K562 (cell line): Measurements from ENCODE around the gene GPM6B. TPM values are rescaled to one million over a fixed set of nuclear protein-coding genes. Genes with fewer than 3 reads are reported as not detected.

Source experiments
- ATAC-seq: fragments of 200-7000 bp; cut with Tn5 transposase; 3 replicates; pipeline ENCODE4 v1.9.1; 2020; ENCODE audit warnings: moderate library complexity
- BruUV-seq: library from RNA; stranded (reverse); fragments of 400-500 nt; replicated peaks from 2 replicates; lab custom pipeline; 2021; lab: Mats Ljungman, UMichigan
- CTCF ChIA-PET: fragments of 300-600 bp; formaldehyde crosslinking; extraction: SDS; loops from one replicate; lab custom pipeline; 2021; ENCODE audit warnings: low intra/inter-chr PET ratio; lab: Yijun Ruan, JAX
- POLR2A ChIA-PET: fragments of 300-600, 350-650 bp; sonication (Branson Sonifier 250); formaldehyde crosslinking; extraction: SDS; loops from one replicate; lab custom pipeline; 2021; ENCODE audit warnings: antibody characterized with exemption, inconsistent platforms; lab: Yijun Ruan, JAX
- DNase-seq, 4 experiments: peaks; one replicate each; pipeline versions ENCODE4 v3.0.0 to v3.0.0-alpha.2; 2011 to 2018; ENCODE audit warnings: low spot score in 3 of 4, mixed read lengths in 3 of 4; ENCODE audit errors: extremely low read depth in 1 of 4
- FAIRE-seq: peaks from 2 replicates; lab custom pipeline; 2011; peaks lifted over from hg19 to GRCh38; lab: Jason Lieb, UNC
- H2AFZ ChIP-seq: 2 replicates; pipeline ENCODE4 v1.6.0; 2011; ENCODE audit warnings: low read depth, low read length, control low read depth, inconsistent platforms
- H3K27ac ChIP-seq: fragments of 200-600 bp; 3 replicates; pipeline ENCODE4 v1.8.0; 2011; ENCODE audit warnings: low read depth, mild to moderate bottlenecking, control low read depth, inconsistent platforms, low read length, moderate library complexity, mixed read lengths; ENCODE audit errors: extremely low read depth
- H3K27me3 ChIP-seq, 2 experiments: fragments of 300-600 bp in 1 of 2; 2 replicates in 1 of 2; 3 replicates in 1 of 2; pipeline versions ENCODE4 v1.6.0 to v1.8.0; 2011; ENCODE audit warnings: inconsistent platforms in 2 of 2, low read length in 2 of 2, mild to moderate bottlenecking in 1 of 2, mixed read lengths in 1 of 2, moderate library complexity in 1 of 2; ENCODE audit not compliant: control insufficient read depth in 2 of 2, insufficient read depth in 2 of 2
- H3K36me3 ChIP-seq: fragments of 300-600 bp; 3 replicates; pipeline ENCODE4 v1.8.0; 2011; ENCODE audit warnings: mild to moderate bottlenecking, low read length, inconsistent platforms; ENCODE audit not compliant: control insufficient read depth, insufficient read depth
- H3K4me1 ChIP-seq, 2 experiments: fragments of 200-600 bp in 1 of 2; replicated peaks in 1 of 2; 2 replicates in 1 of 2; 3 replicates in 1 of 2; pipeline versions ENCODE4 v1.5.1 to v1.8.0; 2011; ENCODE audit warnings: inconsistent platforms in 2 of 2, low read length in 2 of 2, mild to moderate bottlenecking in 1 of 2, mixed read lengths in 1 of 2, moderate library complexity in 1 of 2; ENCODE audit not compliant: control insufficient read depth in 2 of 2, insufficient read depth in 2 of 2
- H3K4me2 ChIP-seq: 2 replicates; pipeline ENCODE4 v1.6.1; 2011; ENCODE audit warnings: low read length, control low read depth, inconsistent platforms, mixed read lengths; ENCODE audit not compliant: insufficient read depth
- H3K4me3 ChIP-seq: fragments of 200-600 bp; sonication (generic), shearing (Covaris generic); 2 replicates; pipeline ENCODE4 v1.5.1; 2016; ENCODE audit warnings: control low read depth, inconsistent platforms
- H3K79me2 ChIP-seq: fragments of 200-600 bp; 3 replicates; pipeline ENCODE4 v1.8.0; 2011; ENCODE audit warnings: low read length, inconsistent platforms; ENCODE audit not compliant: control insufficient read depth, insufficient read depth
- H3K9ac ChIP-seq, 2 experiments: 2 replicates each; pipeline versions ENCODE4 v1.6.0 to v1.6.1; 2011; ENCODE audit warnings: low read depth in 2 of 2, low read length in 2 of 2, control low read depth in 1 of 2, inconsistent platforms in 1 of 2, mild to moderate bottlenecking in 1 of 2, mixed read lengths in 1 of 2; ENCODE audit not compliant: insufficient read depth in 1 of 2
- H3K9me1 ChIP-seq: one replicate; pipeline ENCODE4 v1.6.0; 2011; ENCODE audit warnings: inconsistent platforms, mild to moderate bottlenecking, low read length, moderate library complexity; ENCODE audit not compliant: control insufficient read depth, insufficient read depth
- H3K9me3 ChIP-seq: replicated peaks from 2 replicates; pipeline ENCODE4 v1.5.1; 2011; ENCODE audit warnings: low read depth, low read length, inconsistent platforms; ENCODE audit not compliant: control insufficient read depth, insufficient read depth
- H4K20me1 ChIP-seq: replicated peaks from 2 replicates; pipeline ENCODE4 v1.6.1; 2011; ENCODE audit warnings: low read length, inconsistent platforms, mixed read lengths; ENCODE audit not compliant: control insufficient read depth, insufficient read depth
- CEBPB ChIP-seq: fragments of 450-650 bp; IDR thresholded peaks from 2 replicates; pipeline ENCODE4 v1.6.1; 2016; ENCODE audit warnings: missing genetic modification characterization, missing compliant biosample characterization
- CEBPG ChIP-seq, 3 experiments: fragments of 200-800 bp in 1 of 3; sonication (Bioruptor generic) in 1 of 3; sonication (generic) in 1 of 3; formaldehyde crosslinking in 1 of 3; IDR thresholded peaks in 2 of 3; conservative IDR thresholded peaks in 1 of 3; 2 replicates each; pipeline versions ENCODE4 v1.6.1 to v1.8.0; 2016 to 2022; ENCODE audit warnings: missing compliant biosample characterization in 2 of 3, missing genetic modification characterization in 2 of 3, mild to moderate bottlenecking in 1 of 3, missing genetic modification reagents in 1 of 3
- EGR1 ChIP-seq: fragments of 450-650 bp; conservative IDR thresholded peaks from 2 replicates; pipeline ENCODE4 v1.6.1; 2017; ENCODE audit warnings: mild to moderate bottlenecking
- HIVEP1 ChIP-seq: fragments of 250-450 bp; sonication (Bioruptor Pico); IDR thresholded peaks from 2 replicates; pipeline ENCODE4 v1.4.0; 2020; ENCODE audit warnings: mild to moderate bottlenecking
- MCM5 ChIP-seq: fragments of 450-650 bp; IDR thresholded peaks from 2 replicates; pipeline ENCODE4 v1.6.1; 2016; ENCODE audit warnings: low read depth
- NFIX ChIP-seq: fragments of 250-450 bp; sonication (Bioruptor Pico); IDR thresholded peaks from 2 replicates; pipeline ENCODE4 v1.4.0; 2020; ENCODE audit warnings: low read depth, mild to moderate bottlenecking, moderate library complexity
- ZBED1 ChIP-seq: IDR thresholded peaks from 2 replicates; pipeline ENCODE4 v1.6.1; 2014
- WGBS: fragments of 100-300 bp; shearing (Covaris generic); methylation state at CpG from one replicate; pipeline ENCODE4 v1.1.6; 2016; ENCODE audit warnings: low coverage, mixed read lengths; ENCODE audit not compliant: insufficient coverage; ENCODE audit errors: missing lambda C conversion rate; 5-methylcytosine and 5-hydroxymethylcytosine counted together
- in situ Hi-C: fragments of 300-500 bp; cut with MboI; formaldehyde crosslinking; loops from 4 replicates; pipeline ENCODE4 v1.15.0; 2018; ENCODE audit warnings: inconsistent platforms, mixed read lengths
- intact Hi-C: fragments of 100-400 bp; cut with micrococcal nuclease; formaldehyde crosslinking; loops from 2 replicates; pipeline ENCODE4 v1.14.2; 2022
- polyA plus RNA-seq, 8 experiments: library from polyadenylated mRNA; depleted of rRNA in 4 of 8; stranded (reverse) in 5 of 8; unstranded in 3 of 8; fragments of >200 nt; fragmentation: Nextera tagmentation in 2 of 8; fragmentation: Illumina TruSeq in 1 of 8; extraction: Ambion mirVana in 2 of 8; extraction: Trizol in 1 of 8; gene quantifications; 2 replicates each; pipeline versions ENCODE4 v1.2.1 to v1.2.3, GENCODE V29; 2011 to 2014; ENCODE audit warnings: inconsistent platforms in 1 of 8, missing spikeins in 1 of 8
- total RNA-seq, 7 experiments: library from RNA; depleted of rRNA in 6 of 7; stranded (reverse); fragments of >200 nt in 6 of 7; fragmentation: Illumina TruSeq in 2 of 7; extraction: Trizol in 2 of 7; gene quantifications; 2 replicates each; pipeline versions ENCODE4 v1.2.1 to v1.2.3, GENCODE V29; 2011 to 2021; ENCODE audit warnings: low replicate concordance in 1 of 7
- TF ChIP-seq, protein P1 (sequence below), 3 experiments: IDR thresholded peaks in 2 of 3; conservative IDR thresholded peaks in 1 of 3; 2 replicates each; pipeline ENCODE4 v1.5.1; 2011 to 2012; ENCODE audit warnings: low read length in 3 of 3, mild to moderate bottlenecking in 3 of 3, control low read depth in 2 of 3, improper control_type of control experiment in 1 of 3, inconsistent platforms in 1 of 3, low read depth in 1 of 3, mixed read lengths in 1 of 3, moderate library complexity in 1 of 3; ENCODE audit not compliant: insufficient read depth in 2 of 3
- TF ChIP-seq, protein P2 (sequence below): fragments of 450-650 bp; formaldehyde crosslinking; IDR thresholded peaks from 2 replicates; pipeline ENCODE4 v1.4.0; 2022; ENCODE audit warnings: missing genetic modification characterization

Gene GPM6B
- total and polyA plus RNA-seq, 9 of the 15 experiments (the other 6 are each of a cell fraction or from before 2014, with no cell fraction given) = 0.14 to 0.32 TPM; not detected in 7

DNA sequence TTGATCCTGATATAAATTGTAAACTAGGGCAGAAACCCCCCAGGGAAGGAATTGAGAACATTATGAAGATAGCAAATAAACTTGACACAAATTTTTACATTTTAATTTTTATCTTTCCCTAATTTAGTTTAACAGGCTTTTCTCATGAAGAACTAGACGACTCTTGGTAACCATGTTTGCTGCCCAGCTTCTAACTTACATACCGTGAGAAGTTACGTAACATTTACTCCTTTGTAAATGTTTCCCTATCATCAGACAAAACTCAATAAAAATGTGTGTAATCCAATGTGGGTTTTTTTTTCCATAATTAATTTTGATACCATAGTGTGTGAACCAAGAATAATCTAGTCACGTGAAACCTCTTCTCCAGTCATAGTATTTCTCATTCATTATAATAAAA is 48.0 kb downstream of the GPM6B start:
- 98% methylated on average over 4 of the region's 4 CpGs for WGBS
- H3K79me2 ChIP-seq = no peaks in the 10 kb centered on the region
- H3K27me3 ChIP-seq = no peaks in the 10 kb centered on the region
- no TSS peak for BruUV-seq
- ATAC-seq (no peak), DNase-seq (no peak), FAIRE-seq (no peak)
- H3K4me1 ChIP-seq = no peaks in the 10 kb centered on the region
- intact Hi-C loops = no loop called here
- no peaks in the 10 kb centered on the region for H3K9me1 ChIP-seq
- TF ChIP-seq HIVEP1 (CRISPR knock-in tag) (no peak), CEBPG (CRISPR knock-in tag; IDR thresholded peaks at IDR 0.05) (no peak), CEBPG (tag; conservative IDR thresholded peaks at IDR 0.05 in 1 of 2, IDR thresholded peaks at IDR 0.05 in 1 of 2) (peak in 1 of 2 experiments; percentile 43; a peak in 2 of 4 replicates), ZBED1 (no peak), CEBPB (tag) (0 out of 2 replicates have a peak, but pooled peaks have one; percentile 13)
- no peaks in the 10 kb centered on the region for H3K9me3 ChIP-seq
- in situ Hi-C loops = loop anchor here (10.0 kb wide), 1 partner anchor 266 kb away; no protein-coding TSS in a partner anchor
- H4K20me1 ChIP-seq = no peaks in the 10 kb centered on the region
- H2AFZ ChIP-seq = no peak overlapping the region
- H3K36me3 ChIP-seq = peaks cover 71% of the 10 kb centered on the region
- no peak overlapping the region for H3K4me3 ChIP-seq
- ChIA-PET CTCF (no interaction called here), POLR2A (no interaction called here)
- no peak overlapping the region for H3K27ac ChIP-seq
- H3K4me2 ChIP-seq = no peak overlapping the region
- H3K9ac ChIP-seq = no peak overlapping the region

DNA sequence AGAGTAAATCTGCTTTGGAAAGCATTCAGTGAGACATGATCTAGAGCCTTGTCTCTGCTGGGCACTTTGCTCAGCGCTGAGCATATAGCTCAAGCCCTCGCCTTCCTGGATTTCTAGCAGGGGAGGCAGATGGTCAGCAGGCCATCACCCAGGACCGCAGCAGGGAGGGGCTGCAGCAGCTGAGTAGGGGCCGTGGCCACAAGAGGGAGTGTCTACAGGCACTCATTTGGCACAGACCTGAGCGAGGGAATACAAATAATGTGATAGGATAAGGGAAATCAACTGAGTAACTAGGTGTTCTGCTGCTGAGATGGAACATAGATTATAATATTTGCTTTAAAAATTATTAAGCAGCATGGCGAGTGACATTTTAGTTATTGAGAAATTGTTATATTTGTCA is 52.1 kb downstream of the GPM6B start:
- H3K36me3 ChIP-seq = peaks cover 85% of the 10 kb centered on the region
- no peak overlapping the region for H3K4me3 ChIP-seq
- POLR2A ChIA-PET = no interaction called here
- no TSS peak for BruUV-seq
- no peaks in the 10 kb centered on the region for H3K4me1 ChIP-seq
- TF ChIP-seq NFIX (CRISPR knock-in tag) (no peak), MCM5 (no peak), EGR1 (no peak)
- TF ChIP-seq, protein P1, sequence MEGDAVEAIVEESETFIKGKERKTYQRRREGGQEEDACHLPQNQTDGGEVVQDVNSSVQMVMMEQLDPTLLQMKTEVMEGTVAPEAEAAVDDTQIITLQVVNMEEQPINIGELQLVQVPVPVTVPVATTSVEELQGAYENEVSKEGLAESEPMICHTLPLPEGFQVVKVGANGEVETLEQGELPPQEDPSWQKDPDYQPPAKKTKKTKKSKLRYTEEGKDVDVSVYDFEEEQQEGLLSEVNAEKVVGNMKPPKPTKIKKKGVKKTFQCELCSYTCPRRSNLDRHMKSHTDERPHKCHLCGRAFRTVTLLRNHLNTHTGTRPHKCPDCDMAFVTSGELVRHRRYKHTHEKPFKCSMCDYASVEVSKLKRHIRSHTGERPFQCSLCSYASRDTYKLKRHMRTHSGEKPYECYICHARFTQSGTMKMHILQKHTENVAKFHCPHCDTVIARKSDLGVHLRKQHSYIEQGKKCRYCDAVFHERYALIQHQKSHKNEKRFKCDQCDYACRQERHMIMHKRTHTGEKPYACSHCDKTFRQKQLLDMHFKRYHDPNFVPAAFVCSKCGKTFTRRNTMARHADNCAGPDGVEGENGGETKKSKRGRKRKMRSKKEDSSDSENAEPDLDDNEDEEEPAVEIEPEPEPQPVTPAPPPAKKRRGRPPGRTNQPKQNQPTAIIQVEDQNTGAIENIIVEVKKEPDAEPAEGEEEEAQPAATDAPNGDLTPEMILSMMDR (IDR thresholded peaks at IDR 0.05 in 2 of 3, conservative IDR thresholded peaks at IDR 0.05 in 1 of 3; ENCODE audit: insufficient read depth in 2 of 3, low read depth in 1 of 3, low read length in 3 of 3) = peak; percentile 20 to 27 (median 26); a peak in 3 of 6 replicates
- TF ChIP-seq, protein P2, sequence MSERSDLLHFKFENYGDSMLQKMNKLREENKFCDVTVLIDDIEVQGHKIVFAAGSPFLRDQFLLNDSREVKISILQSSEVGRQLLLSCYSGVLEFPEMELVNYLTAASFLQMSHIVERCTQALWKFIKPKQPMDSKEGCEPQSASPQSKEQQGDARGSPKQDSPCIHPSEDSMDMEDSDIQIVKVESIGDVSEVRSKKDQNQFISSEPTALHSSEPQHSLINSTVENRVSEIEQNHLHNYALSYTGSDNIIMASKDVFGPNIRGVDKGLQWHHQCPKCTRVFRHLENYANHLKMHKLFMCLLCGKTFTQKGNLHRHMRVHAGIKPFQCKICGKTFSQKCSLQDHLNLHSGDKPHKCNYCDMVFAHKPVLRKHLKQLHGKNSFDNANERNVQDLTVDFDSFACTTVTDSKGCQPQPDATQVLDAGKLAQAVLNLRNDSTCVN (CRISPR knock-in tag) = no peak
- no peaks in the 10 kb centered on the region for H3K79me2 ChIP-seq
- CTCF ChIA-PET = no interaction called here
- H3K4me2 ChIP-seq = no peak overlapping the region
- H3K27ac ChIP-seq = no peak overlapping the region
- peak; percentile 77 for ATAC-seq
- in situ Hi-C loops (loop anchor here (10.0 kb wide), 1 partner anchor 270 kb away; no protein-coding TSS in a partner anchor), intact Hi-C loops (no loop called here)
- no peak overlapping the region for H3K9ac ChIP-seq
- H2AFZ ChIP-seq = no peak overlapping the region
- WGBS = 80% methylated on average over 6 of the region's 6 CpGs
- DNase-seq = peak in 2 of 4 experiments; percentile 10 to 28
- H3K9me3 ChIP-seq = no peaks in the 10 kb centered on the region
- no peaks in the 10 kb centered on the region for H4K20me1 ChIP-seq
- H3K27me3 ChIP-seq = no peaks in the 10 kb centered on the region
- no peaks in the 10 kb centered on the region for H3K9me1 ChIP-seq
- no peak for FAIRE-seq
